SK-N-SH treated with all-trans-retinoic acid at 6 μM for 48 hours (cell line): ENCODE results near the gene TMPRSS15.

Experiments used
- ATAC-seq: fragments of 200-7000 bp; cut with Tn5 transposase; 3 replicates; pipeline ENCODE4 v1.9.1; 2020; ENCODE audit warnings: mild to moderate bottlenecking, moderate library complexity
- ARNTL ChIP-seq: fragments of 450-650 bp; formaldehyde crosslinking; IDR thresholded peaks from 2 replicates; pipeline ENCODE4 v1.5.0; 2020; ENCODE audit warnings: low read depth, mild to moderate bottlenecking, moderate library complexity, borderline replicate concordance
- BACH2 ChIP-seq: fragments of 250-450 bp; sonication (Bioruptor Pico); IDR thresholded peaks from 2 replicates; pipeline ENCODE4 v1.9.0; 2021; ENCODE audit warnings: mild to moderate bottlenecking, borderline replicate concordance
- CREB5 ChIP-seq: fragments of 250-450 bp; sonication (Bioruptor Pico); IDR thresholded peaks from 2 replicates; pipeline ENCODE4 v1.5.1; 2020; ENCODE audit warnings: low read depth, mild to moderate bottlenecking, moderate library complexity
- CSDC2 ChIP-seq: fragments of 250-450 bp; sonication (Bioruptor Pico); IDR thresholded peaks from 2 replicates; pipeline ENCODE4 v1.5.0; 2020; ENCODE audit warnings: mild to moderate bottlenecking, moderate library complexity
- CSRNP3 ChIP-seq: fragments of 250-450 bp; sonication (Bioruptor Pico); IDR thresholded peaks from 2 replicates; pipeline ENCODE4 v1.5.1; 2021; ENCODE audit warnings: mild to moderate bottlenecking, moderate library complexity
- GLIS3 ChIP-seq: fragments of 250-450 bp; sonication (Bioruptor Pico); IDR thresholded peaks from 2 replicates; pipeline ENCODE4 v1.5.0; 2020; ENCODE audit warnings: mild to moderate bottlenecking, moderate library complexity
- ISL1 ChIP-seq: fragments of 250-450 bp; sonication (Bioruptor Pico); IDR thresholded peaks from 2 replicates; pipeline ENCODE4 v2.1.2; 2022; ENCODE audit warnings: mild to moderate bottlenecking, moderate library complexity
- PATZ1 ChIP-seq: fragments of 250-450 bp; sonication (Bioruptor Pico); IDR thresholded peaks from 2 replicates; pipeline ENCODE4 v1.8.0; 2020; ENCODE audit warnings: mild to moderate bottlenecking, moderate library complexity, borderline replicate concordance
- POU6F1 ChIP-seq: fragments of 250-450 bp; sonication (Bioruptor Pico); IDR thresholded peaks from 2 replicates; pipeline ENCODE4 v1.8.0; 2021; ENCODE audit warnings: low read depth, mild to moderate bottlenecking, moderate library complexity, borderline replicate concordance
- PPARA ChIP-seq: fragments of 250-450 bp; sonication (Bioruptor Pico); IDR thresholded peaks from 2 replicates; pipeline ENCODE4 v1.5.0; 2020; ENCODE audit warnings: mild to moderate bottlenecking, borderline replicate concordance
- RARB ChIP-seq: fragments of 250-450 bp; sonication (Bioruptor Pico); IDR thresholded peaks from 2 replicates; pipeline ENCODE4 v1.8.0; 2021; ENCODE audit warnings: mild to moderate bottlenecking, moderate library complexity
- SNAI2 ChIP-seq: fragments of 250-450 bp; sonication (Bioruptor Pico); IDR thresholded peaks from 2 replicates; pipeline ENCODE4 v1.5.0; 2020; ENCODE audit warnings: mild to moderate bottlenecking, moderate library complexity
- TCF4 ChIP-seq: fragments of 250-450 bp; sonication (Bioruptor Pico); IDR thresholded peaks from 2 replicates; pipeline ENCODE4 v1.8.0; 2021; ENCODE audit warnings: mild to moderate bottlenecking, moderate library complexity, borderline replicate concordance
- TSHZ2 ChIP-seq: fragments of 250-450 bp; sonication (Bioruptor Pico); IDR thresholded peaks from 2 replicates; pipeline ENCODE4 v1.5.0; 2020; ENCODE audit warnings: mild to moderate bottlenecking, moderate library complexity
- ZC3H10 ChIP-seq: fragments of 250-450 bp; sonication (Bioruptor Pico); IDR thresholded peaks from 2 replicates; pipeline ENCODE4 v1.5.1; 2021; ENCODE audit warnings: mild to moderate bottlenecking, moderate library complexity
- ZFP30 ChIP-seq: fragments of 450-650 bp; formaldehyde crosslinking; IDR thresholded peaks from 2 replicates; pipeline ENCODE4 v1.5.0; 2022; ENCODE audit warnings: mild to moderate bottlenecking, moderate library complexity
- ZNF70 ChIP-seq: fragments of 450-650 bp; formaldehyde crosslinking; IDR thresholded peaks from 2 replicates; pipeline ENCODE4 v1.5.0; 2020; ENCODE audit warnings: mild to moderate bottlenecking, moderate library complexity

Gene TMPRSS15

GRCh38 chr21:18417141-18417790 is 13.7 kb upstream of the TMPRSS15 start:
- no peak for ATAC-seq
- no peak for TF ChIP-seq CSRNP3 (CRISPR knock-in tag)
- TF ChIP-seq SNAI2 (CRISPR knock-in tag): no peak
- TF ChIP-seq TCF4 (CRISPR knock-in tag): no peak
- TF ChIP-seq TSHZ2 (CRISPR knock-in tag): no peak
- TF ChIP-seq ZFP30: no peak
- TF ChIP-seq ZC3H10 (CRISPR knock-in tag): no peak
- TF ChIP-seq ARNTL (CRISPR knock-in tag): no peak
- TF ChIP-seq POU6F1 (CRISPR knock-in tag): no peak

GRCh38 chr21:18411565-18411964 is 8.0 kb upstream of the TMPRSS15 start:
- TF ChIP-seq CSDC2 (CRISPR knock-in tag): no peak
- TF ChIP-seq PATZ1 (CRISPR knock-in tag): no peak
- TF ChIP-seq GLIS3 (CRISPR knock-in tag): no peak
- no peak for TF ChIP-seq POU6F1 (CRISPR knock-in tag)
- TF ChIP-seq ISL1: no peak
- no peak for TF ChIP-seq BACH2 (CRISPR knock-in tag)
- TF ChIP-seq CREB5 (CRISPR knock-in tag): no peak
- TF ChIP-seq TSHZ2 (CRISPR knock-in tag): no peak
- no peak for TF ChIP-seq TCF4 (CRISPR knock-in tag)
- TF ChIP-seq RARB (CRISPR knock-in tag): no peak
- no peak for TF ChIP-seq SNAI2 (CRISPR knock-in tag)
- no peak for TF ChIP-seq ARNTL (CRISPR knock-in tag)
- TF ChIP-seq CSRNP3 (CRISPR knock-in tag): no peak
- no peak for TF ChIP-seq ZNF70 (CRISPR knock-in tag)
- no peak for TF ChIP-seq PPARA (CRISPR knock-in tag)
- no peak for ATAC-seq
